Mucosa of gallbladder (tissue), 1 donor: ENCODE measurements around the gene FAM78A. TPM values are rescaled to one million over a fixed set of nuclear protein-coding genes. Genes with fewer than 3 reads are reported as not detected.
A peak's percentile ranks its signal among the peaks of the same experiment; 100 is the strongest.
"Not testable (repeated sequence)": the region's sequence is repeated elsewhere in the genome, so short reads cannot be mapped to it uniquely, and the experiment has no call there.

ENCODE experiments used
- DNase-seq: peaks from one replicate; pipeline ENCODE4 v3.0.0-alpha.2; 2020; ENCODE audit warnings: low spot score
- total RNA-seq: library from RNA; stranded (reverse); gene quantifications from one replicate; pipeline ENCODE4 v1.2.1, GENCODE V29; 2021
- donor health status: DM: no; HTN: no; CAD: no.

FAM78A gene
- total RNA-seq, 1 donor from 2014 or later: 7.5 TPM

GRCh38 chr9:131281119-131281965 lies 5.0 kb upstream of the FAM78A start:
- DNase-seq: no peak

- DNase-seq: no peak
Measured at GRCh38 chr9:131280660-131281059, 4.3 kb upstream of the FAM78A start.

- no peak for DNase-seq
Measured at GRCh38 chr9:131279863-131280570, 3.7 kb upstream of the FAM78A start.

GRCh38 chr9:131279196-131279862 lies 3.0 kb upstream of the FAM78A start:
- DNase-seq: no peak

- no peak for DNase-seq
Measured at GRCh38 chr9:131278702-131279111, 2.4 kb upstream of the FAM78A start.

GRCh38 chr9:131277910-131278701 lies 1.8 kb upstream of the FAM78A start:
- peak; percentile 78 for DNase-seq

- no peak for DNase-seq
Measured at GRCh38 chr9:131277287-131277909, 1.1 kb upstream of the FAM78A start.

GRCh38 chr9:131276891-131277286 lies 579 bp upstream of the FAM78A start:
- DNase-seq: no peak

GRCh38 chr9:131275332-131276093 lies 797 bp downstream of the FAM78A start:
- no peak for DNase-seq

GRCh38 chr9:131274674-131275331 lies 1.5 kb downstream of the FAM78A start:
- DNase-seq: no peak

- no peak for DNase-seq
Measured at GRCh38 chr9:131273856-131274673, 2.2 kb downstream of the FAM78A start.

GRCh38 chr9:131273146-131273855 lies 3.0 kb downstream of the FAM78A start:
- no peak for DNase-seq

- no peak for DNase-seq
Measured at GRCh38 chr9:131272212-131272611, 4.1 kb downstream of the FAM78A start.

- no peak for DNase-seq
Measured at GRCh38 chr9:131271506-131271931, 4.8 kb downstream of the FAM78A start.

- not testable (repeated sequence) for DNase-seq
Measured at GRCh38 chr9:131271016-131271273, 5.4 kb downstream of the FAM78A start.

- peak; percentile 47 for DNase-seq
Measured at GRCh38 chr9:131270171-131271015, 5.9 kb downstream of the FAM78A start.
